Measurements from ENCODE around the gene PRSS8. TPM values are rescaled to one million over a fixed set of nuclear protein-coding genes. Genes with fewer than 3 reads are reported as not detected.
"Not testable (repeated sequence)": the region's sequence is repeated elsewhere in the genome, so short reads cannot be mapped to it uniquely, and the experiment has no call there.

PRSS8 gene
- total RNA-seq, 1 donor from 2014 or later: not detected

DNA sequence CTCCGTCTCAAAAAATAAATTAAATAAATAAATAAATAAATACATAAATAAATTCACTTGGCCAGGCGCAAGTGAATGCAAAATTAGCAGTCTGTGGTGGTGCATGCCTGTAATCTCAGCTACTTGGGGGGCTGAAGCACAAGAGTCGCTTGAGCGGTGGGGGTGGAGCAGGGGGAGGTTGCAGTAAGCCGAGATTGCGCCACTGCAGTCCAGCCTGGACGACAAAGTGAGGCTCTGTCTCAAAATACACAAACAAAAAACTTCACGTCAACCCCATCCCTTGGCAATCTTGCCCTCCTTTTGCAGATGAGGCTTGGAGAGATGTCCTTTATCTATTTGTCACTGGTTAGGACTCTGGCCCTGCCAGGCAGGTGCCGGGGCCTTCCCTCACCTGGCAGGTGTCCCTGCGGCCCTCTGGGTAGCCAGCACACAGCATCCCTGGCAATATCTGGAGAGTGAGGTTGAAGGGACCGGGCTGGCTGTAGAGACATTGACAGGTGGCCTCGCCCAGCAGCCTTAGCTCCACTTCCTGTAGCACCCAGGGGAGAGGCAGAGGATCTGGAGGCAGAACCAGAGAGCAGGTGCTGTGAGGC, 10.0 kb upstream of the PRSS8 start:
- Mint-ChIP-seq H3K27me3 (ENCODE audit: unreplicated experiment) (peaks cover 16% of the 10 kb centered on the region), H3K4me3 (ENCODE audit: unreplicated experiment) (no peak overlapping the region), H3K4me1 (ENCODE audit: low read depth, unreplicated experiment) (peaks cover 3% of the 10 kb centered on the region), H3K9me3 (ENCODE audit: unreplicated experiment) (peaks cover 7% of the 10 kb centered on the region), H3K27ac (ENCODE audit: unreplicated experiment) (no peak overlapping the region), H3K36me3 (ENCODE audit: unreplicated experiment) (peaks cover 4% of the 10 kb centered on the region)
- TF ChIP-seq, protein P1, sequence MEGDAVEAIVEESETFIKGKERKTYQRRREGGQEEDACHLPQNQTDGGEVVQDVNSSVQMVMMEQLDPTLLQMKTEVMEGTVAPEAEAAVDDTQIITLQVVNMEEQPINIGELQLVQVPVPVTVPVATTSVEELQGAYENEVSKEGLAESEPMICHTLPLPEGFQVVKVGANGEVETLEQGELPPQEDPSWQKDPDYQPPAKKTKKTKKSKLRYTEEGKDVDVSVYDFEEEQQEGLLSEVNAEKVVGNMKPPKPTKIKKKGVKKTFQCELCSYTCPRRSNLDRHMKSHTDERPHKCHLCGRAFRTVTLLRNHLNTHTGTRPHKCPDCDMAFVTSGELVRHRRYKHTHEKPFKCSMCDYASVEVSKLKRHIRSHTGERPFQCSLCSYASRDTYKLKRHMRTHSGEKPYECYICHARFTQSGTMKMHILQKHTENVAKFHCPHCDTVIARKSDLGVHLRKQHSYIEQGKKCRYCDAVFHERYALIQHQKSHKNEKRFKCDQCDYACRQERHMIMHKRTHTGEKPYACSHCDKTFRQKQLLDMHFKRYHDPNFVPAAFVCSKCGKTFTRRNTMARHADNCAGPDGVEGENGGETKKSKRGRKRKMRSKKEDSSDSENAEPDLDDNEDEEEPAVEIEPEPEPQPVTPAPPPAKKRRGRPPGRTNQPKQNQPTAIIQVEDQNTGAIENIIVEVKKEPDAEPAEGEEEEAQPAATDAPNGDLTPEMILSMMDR (IDR thresholded peaks at IDR 0.05; ENCODE audit: partially characterized antibody, unreplicated experiment): no peak
- no peak for DNase-seq

DNA sequence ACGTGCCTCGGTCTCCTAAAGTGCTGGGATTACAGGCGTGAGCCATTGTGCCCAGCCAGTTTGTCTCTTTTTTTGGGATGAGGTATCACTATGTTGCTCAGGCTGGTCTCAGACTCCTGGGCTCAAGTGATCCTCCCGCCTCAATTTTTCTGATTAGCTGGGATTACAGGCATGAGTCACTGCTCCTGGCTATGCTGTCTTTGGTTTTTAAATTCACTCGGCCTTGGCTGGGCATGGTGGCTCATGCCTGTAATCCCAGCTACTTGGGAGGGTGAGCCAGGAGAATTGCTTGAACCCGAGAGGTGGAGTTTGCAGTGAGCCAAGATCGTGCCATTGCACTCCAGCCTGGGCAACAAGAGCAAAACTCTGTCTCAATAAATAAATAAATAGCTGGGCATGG, 8.9 kb upstream of the PRSS8 start:
- not testable (repeated sequence) for H3K36me3 Mint-ChIP-seq (ENCODE audit: unreplicated experiment); H3K9me3 Mint-ChIP-seq (ENCODE audit: unreplicated experiment); H3K4me3 Mint-ChIP-seq (ENCODE audit: unreplicated experiment); H3K27ac Mint-ChIP-seq (ENCODE audit: unreplicated experiment); DNase-seq; H3K4me1 Mint-ChIP-seq (ENCODE audit: low read depth, unreplicated experiment)
- peaks cover 16% of the 10 kb centered on the region for H3K27me3 Mint-ChIP-seq (ENCODE audit: unreplicated experiment)

DNA sequence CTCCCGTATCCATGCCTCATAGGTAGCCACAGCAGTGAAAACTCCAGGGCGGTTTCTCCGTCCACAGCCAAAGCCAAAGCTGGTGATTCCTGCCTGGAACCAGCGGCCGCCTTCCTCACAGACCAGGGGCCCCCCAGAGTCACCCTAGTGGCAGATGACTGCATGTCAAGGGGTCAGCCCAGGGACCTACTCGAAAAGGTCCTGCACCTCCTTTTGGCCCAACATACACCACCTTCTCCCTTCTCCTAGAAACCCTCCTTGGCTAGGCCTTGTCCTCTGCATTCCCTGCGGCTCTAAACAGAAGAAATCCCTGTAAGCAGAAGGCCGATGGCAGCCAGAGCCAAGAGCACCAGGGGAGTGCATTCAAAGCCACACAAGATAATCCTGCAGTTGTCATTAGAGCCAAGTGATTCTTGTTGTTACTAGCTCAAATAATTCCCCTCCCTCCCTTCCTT, 8.2 kb upstream of the PRSS8 start:
- TF ChIP-seq, protein P1 (IDR thresholded peaks at IDR 0.05; ENCODE audit: partially characterized antibody, unreplicated experiment): no peak
- peaks cover 4% of the 10 kb centered on the region for H3K36me3 Mint-ChIP-seq (ENCODE audit: unreplicated experiment)
- peak overlapping the region; percentile 62 for H3K27ac Mint-ChIP-seq (ENCODE audit: unreplicated experiment)
- peaks cover 7% of the 10 kb centered on the region for H3K9me3 Mint-ChIP-seq (ENCODE audit: unreplicated experiment)
- peaks cover 3% of the 10 kb centered on the region for H3K4me1 Mint-ChIP-seq (ENCODE audit: low read depth, unreplicated experiment)
- peaks cover 16% of the 10 kb centered on the region for H3K27me3 Mint-ChIP-seq (ENCODE audit: unreplicated experiment)
- DNase-seq: no peak
- peak overlapping the region; percentile 49 for H3K4me3 Mint-ChIP-seq (ENCODE audit: unreplicated experiment)

DNA sequence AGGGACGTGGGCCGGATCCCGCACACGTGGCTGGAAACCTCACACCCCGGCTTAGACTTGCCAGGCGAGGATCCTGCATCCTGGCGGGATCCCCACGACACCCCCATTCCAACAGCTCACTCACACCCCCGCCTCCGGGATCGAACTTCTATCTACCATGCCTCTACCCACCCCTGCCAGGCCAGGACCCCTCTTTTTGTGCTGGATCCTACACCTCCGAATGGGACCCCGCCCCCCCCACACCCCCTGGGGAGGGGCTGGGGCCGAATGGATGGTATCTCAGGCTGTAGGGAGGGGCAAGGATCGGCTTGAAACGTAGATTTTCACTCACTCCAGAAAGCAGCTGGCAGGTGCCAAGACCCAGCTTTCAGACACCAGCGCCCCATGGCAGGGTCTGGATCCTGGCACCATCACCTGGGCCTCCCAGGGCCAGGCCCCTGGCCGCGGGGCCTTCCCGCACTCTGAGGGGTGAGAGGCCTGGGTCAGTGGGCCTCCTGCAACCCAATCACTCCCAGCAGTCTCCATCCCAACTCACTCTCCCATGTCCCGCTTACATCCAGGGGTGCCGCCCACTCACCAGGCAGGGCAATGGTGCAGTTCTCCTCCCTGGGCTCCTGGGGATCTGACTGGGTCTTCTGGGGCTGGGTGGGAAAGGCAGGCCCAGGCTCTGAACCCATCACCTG, 7.6 kb upstream of the PRSS8 start:
- TF ChIP-seq, protein P1 (IDR thresholded peaks at IDR 0.05; ENCODE audit: partially characterized antibody, unreplicated experiment): no peak

GRCh38 chr16:31142109-31143010, 6.8 kb upstream of the PRSS8 start:
- Mint-ChIP-seq H3K4me3 (ENCODE audit: unreplicated experiment) (peak overlapping the region; percentile 78), H3K27ac (ENCODE audit: unreplicated experiment) (peak overlapping the region; percentile 73), H3K9me3 (ENCODE audit: unreplicated experiment) (peaks cover 6% of the 10 kb centered on the region), H3K4me1 (ENCODE audit: low read depth, unreplicated experiment) (peaks cover 2% of the 10 kb centered on the region), H3K36me3 (ENCODE audit: unreplicated experiment) (no peaks in the 10 kb centered on the region), H3K27me3 (ENCODE audit: unreplicated experiment) (peaks cover 10% of the 10 kb centered on the region)
- TF ChIP-seq, protein P1 (IDR thresholded peaks at IDR 0.05; ENCODE audit: partially characterized antibody, unreplicated experiment): peak; percentile 100
- peak; percentile 99 for DNase-seq

More for the DNA sequence above, 7.6 kb upstream of the PRSS8 start:
- peak overlapping the region; percentile 49 for H3K4me3 Mint-ChIP-seq (ENCODE audit: unreplicated experiment)
- H3K36me3 Mint-ChIP-seq (ENCODE audit: unreplicated experiment): peaks cover 4% of the 10 kb centered on the region
- H3K4me1 Mint-ChIP-seq (ENCODE audit: low read depth, unreplicated experiment): peaks cover 3% of the 10 kb centered on the region
- peaks cover 16% of the 10 kb centered on the region for H3K27me3 Mint-ChIP-seq (ENCODE audit: unreplicated experiment)
- H3K9me3 Mint-ChIP-seq (ENCODE audit: unreplicated experiment): peaks cover 7% of the 10 kb centered on the region
- DNase-seq: no peak
- no peak overlapping the region for H3K27ac Mint-ChIP-seq (ENCODE audit: unreplicated experiment)

Data from glutamatergic neuron (in vitro differentiated cells).